Measurements from ENCODE around the gene ADH4.

The ADH4 gene

DNA sequence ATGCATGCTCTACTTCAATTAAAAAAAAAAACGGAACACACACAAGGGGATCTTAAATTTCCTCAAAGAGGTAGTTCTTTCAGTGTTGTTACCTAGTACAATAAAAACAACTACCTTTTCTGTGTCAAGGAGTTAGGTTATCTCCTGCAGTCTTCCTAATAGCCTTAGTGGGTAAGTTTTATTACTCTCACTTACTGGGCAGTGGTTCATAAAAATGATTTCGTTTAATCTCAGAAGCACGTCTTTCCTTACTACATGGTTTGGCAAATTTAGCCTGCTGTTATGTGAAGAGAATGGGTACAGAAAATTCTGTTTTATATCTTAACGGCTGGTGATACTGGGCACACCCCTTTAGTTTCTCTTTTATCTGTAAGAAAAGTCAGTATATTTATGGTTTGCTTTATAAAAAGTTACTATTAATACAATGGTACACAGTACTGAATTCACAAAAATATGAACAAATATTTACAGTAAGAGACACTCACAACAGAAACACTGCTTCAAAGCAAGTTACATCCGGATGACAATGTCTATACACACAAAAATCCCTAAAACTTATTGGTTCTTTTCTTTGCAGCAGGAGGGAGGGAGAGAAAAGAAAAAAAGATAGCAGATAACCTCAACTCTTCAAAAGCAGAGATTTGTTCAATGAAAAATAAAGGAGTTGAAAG, 64.3 kb downstream of the ADH4 start:
- DNase-seq (ENCODE audit: low spot score): no peak

- no peak for DNase-seq (ENCODE audit: low spot score)
Measured at GRCh38 chr4:99078931-99079624, 65.0 kb downstream of the ADH4 start.

- no peak for DNase-seq (ENCODE audit: low spot score)
Measured at GRCh38 chr4:99078336-99078735, 65.8 kb downstream of the ADH4 start.

- no peak for DNase-seq (ENCODE audit: low spot score)
Measured at GRCh38 chr4:99077177-99077576, 66.9 kb downstream of the ADH4 start.

DNA sequence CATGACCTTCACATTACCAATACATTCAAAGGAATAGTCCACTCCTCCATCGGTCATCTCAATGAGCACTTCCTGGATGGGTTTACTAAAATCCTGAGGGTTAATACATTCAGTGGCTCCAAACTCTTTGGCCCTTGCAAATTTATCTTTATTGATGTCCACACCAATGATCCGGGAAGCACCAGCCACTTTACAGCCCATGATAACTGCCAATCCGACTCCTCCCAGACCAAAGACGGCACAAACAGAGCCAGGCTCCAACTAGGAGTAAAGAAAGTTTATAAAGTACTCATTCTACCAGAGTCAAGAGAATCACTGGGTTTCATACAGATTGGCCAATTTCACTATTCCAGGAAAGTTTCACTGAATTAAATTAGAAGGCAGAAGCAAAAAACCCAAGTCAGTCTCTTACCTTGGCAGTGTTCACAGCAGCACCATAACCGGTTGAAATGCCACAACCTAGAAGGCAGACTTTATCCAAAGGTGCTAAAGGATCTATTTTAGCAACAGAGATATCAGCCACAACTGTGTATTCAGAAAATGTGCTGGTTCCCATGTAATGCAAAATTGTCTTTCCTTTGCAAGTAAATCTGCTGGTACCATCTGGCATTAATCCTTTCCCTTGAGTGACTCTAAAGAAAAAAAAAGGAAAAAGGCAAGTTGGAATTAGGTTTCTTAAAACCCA, 67.7 kb downstream of the ADH4 start:
- DNase-seq (ENCODE audit: low spot score): no peak

- DNase-seq (ENCODE audit: low spot score): no peak
Measured at GRCh38 chr4:99074816-99075215, 69.3 kb downstream of the ADH4 start.

All from SW480 (cell line).